ENCODE measurements around the gene RAB33B. TPM values are rescaled to one million over a fixed set of nuclear protein-coding genes. Genes with fewer than 3 reads are reported as not detected.

The RAB33B gene
- total and polyA plus RNA-seq, 5 donors from 2014 or later = 14.8 to 19.2 (median 16.0) TPM

- Mint-ChIP-seq H3K4me1 (peaks cover 0 to 4% (median 0%) of the 10 kb centered on the region in 4 donors), H3K36me3 (peaks cover 38% of the 10 kb centered on the region), H3K27ac (peak overlapping the region in 1 of 3 donors; percentile 31), H3K9me3 (peaks cover 0 to 2% (median 0%) of the 10 kb centered on the region in 7 donors), H3K4me3 (no peak overlapping the region), H3K27me3 (no peaks in the 10 kb centered on the region)
- Histone ChIP-seq H3K9me3 (ENCODE audit: control insufficient read depth in 2 of 2, low read length in 2 of 2) (no peaks in the 10 kb centered on the region), H3K36me3 (ENCODE audit: control insufficient read depth, insufficient read depth, low read length) (peaks cover 53% of the 10 kb centered on the region), H3K27me3 (ENCODE audit: control insufficient read depth, insufficient read depth, low read length) (no peaks in the 10 kb centered on the region), H3K27ac (ENCODE audit: insufficient read depth, low read length, poor library complexity, severe bottlenecking) (no peak overlapping the region), H3K4me3 (ENCODE audit: low read depth, low read length) (no peak overlapping the region), H3K4me1 (ENCODE audit: control insufficient read depth, insufficient read depth, low read length, poor library complexity, severe bottlenecking) (no peaks in the 10 kb centered on the region)
- ATAC-seq (ENCODE audit: low read depth in 2 of 2) = no peak
- peak in 1 of 3 donors; percentile 12 for DNase-seq
These were observed 55.9 kb downstream of the RAB33B start for GRCh38 chr4:139509727-139510410.

DNA sequence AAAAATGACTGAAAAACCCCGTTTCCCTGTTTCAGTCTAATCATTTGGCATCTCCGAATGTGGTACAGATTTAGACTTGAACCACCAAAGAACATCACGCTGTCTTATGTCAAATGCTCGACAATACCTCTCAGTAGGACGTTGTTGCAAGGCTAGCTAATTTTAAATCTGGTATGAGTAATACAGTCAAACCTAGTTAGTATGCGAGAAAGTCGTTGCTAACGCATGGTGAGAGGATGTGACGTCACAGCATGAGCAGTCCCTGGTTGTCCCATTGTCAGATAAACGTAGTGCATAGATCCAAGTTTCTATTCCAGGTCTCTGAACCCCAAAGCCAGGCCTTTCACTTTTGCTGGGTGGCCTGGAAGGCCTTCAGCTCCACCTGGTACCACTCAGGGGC, 57.4 kb downstream of the RAB33B start:
- Mint-ChIP-seq H3K27me3 (no peaks in the 10 kb centered on the region), H3K36me3 (peaks cover 50% of the 10 kb centered on the region), H3K4me3 (no peak overlapping the region), H3K4me1 (no peaks in the 10 kb centered on the region), H3K27ac (no peak overlapping the region), H3K9me3 (peaks cover 0 to 2% (median 0%) of the 10 kb centered on the region in 7 donors)
- H3K36me3 ChIP-seq (ENCODE audit: control insufficient read depth, insufficient read depth, low read length) = peaks cover 67% of the 10 kb centered on the region
- H3K27ac ChIP-seq (ENCODE audit: insufficient read depth, low read length, poor library complexity, severe bottlenecking) = no peak overlapping the region
- DNase-seq = no peak
- no peak overlapping the region for H3K4me3 ChIP-seq (ENCODE audit: low read depth, low read length)
- peak; percentile 50 to 57 for ATAC-seq (ENCODE audit: low read depth in 2 of 2)
- H3K27me3 ChIP-seq (ENCODE audit: control insufficient read depth, insufficient read depth, low read length) = no peaks in the 10 kb centered on the region
- no peaks in the 10 kb centered on the region for H3K4me1 ChIP-seq (ENCODE audit: control insufficient read depth, insufficient read depth, low read length, poor library complexity, severe bottlenecking)
- H3K9me3 ChIP-seq (ENCODE audit: control insufficient read depth in 2 of 2, low read length in 2 of 2) = no peaks in the 10 kb centered on the region

- no peak overlapping the region for H3K4me3 Mint-ChIP-seq
- no peaks in the 10 kb centered on the region for H3K4me1 Mint-ChIP-seq
- no peaks in the 10 kb centered on the region for H3K27me3 Mint-ChIP-seq
- no peak for ATAC-seq (ENCODE audit: low read depth in 2 of 2)
- no peak overlapping the region for H3K27ac Mint-ChIP-seq
- DNase-seq = no peak
- Histone ChIP-seq H3K9me3 (ENCODE audit: control insufficient read depth in 2 of 2, low read length in 2 of 2) (no peaks in the 10 kb centered on the region), H3K36me3 (ENCODE audit: control insufficient read depth, insufficient read depth, low read length) (peaks cover 78% of the 10 kb centered on the region), H3K27me3 (ENCODE audit: control insufficient read depth, insufficient read depth, low read length) (no peaks in the 10 kb centered on the region), H3K4me3 (ENCODE audit: low read depth, low read length) (no peak overlapping the region), H3K27ac (ENCODE audit: insufficient read depth, low read length, poor library complexity, severe bottlenecking) (no peak overlapping the region), H3K4me1 (ENCODE audit: control insufficient read depth, insufficient read depth, low read length, poor library complexity, severe bottlenecking) (no peaks in the 10 kb centered on the region)
- no peaks in the 10 kb centered on the region for H3K9me3 Mint-ChIP-seq
- peaks cover 53% of the 10 kb centered on the region for H3K36me3 Mint-ChIP-seq
These were observed 60.6 kb downstream of the RAB33B start for GRCh38 chr4:139514382-139515059.

DNA sequence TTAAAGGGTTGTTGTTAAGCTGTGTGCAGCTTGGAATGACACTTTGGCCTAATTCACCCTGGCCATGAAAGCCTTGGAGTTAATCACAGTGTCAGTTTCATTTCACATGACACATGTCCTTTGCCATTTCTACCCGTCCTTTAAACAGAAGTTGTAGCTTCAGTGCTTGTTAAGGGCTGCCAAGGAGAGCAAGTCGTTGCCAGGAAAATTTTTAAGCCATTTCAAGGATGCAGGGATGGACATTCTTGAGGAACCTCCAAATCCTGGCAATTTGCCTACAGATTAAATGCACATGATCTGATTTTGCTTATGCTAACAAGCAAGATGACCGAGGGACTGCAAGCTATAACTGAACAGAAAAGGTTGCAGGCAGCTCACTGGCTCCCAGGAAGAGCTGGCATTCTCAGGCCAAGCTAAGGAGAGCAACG, 61.6 kb downstream of the RAB33B start:
- Histone ChIP-seq H3K27me3 (ENCODE audit: control insufficient read depth, insufficient read depth, low read length) (no peaks in the 10 kb centered on the region), H3K36me3 (ENCODE audit: control insufficient read depth, insufficient read depth, low read length) (peaks cover 76% of the 10 kb centered on the region), H3K4me1 (ENCODE audit: control insufficient read depth, insufficient read depth, low read length, poor library complexity, severe bottlenecking) (no peaks in the 10 kb centered on the region), H3K9me3 (ENCODE audit: control insufficient read depth in 2 of 2, low read length in 2 of 2) (no peaks in the 10 kb centered on the region), H3K4me3 (ENCODE audit: low read depth, low read length) (no peak overlapping the region), H3K27ac (ENCODE audit: insufficient read depth, low read length, poor library complexity, severe bottlenecking) (no peak overlapping the region)
- Mint-ChIP-seq H3K9me3 (no peaks in the 10 kb centered on the region), H3K27me3 (no peaks in the 10 kb centered on the region), H3K4me1 (peaks cover 0 to 6% (median 0%) of the 10 kb centered on the region in 4 donors), H3K27ac (peak overlapping the region in 1 of 3 donors; percentile 62), H3K4me3 (no peak overlapping the region), H3K36me3 (peaks cover 47% of the 10 kb centered on the region)
- ATAC-seq (ENCODE audit: low read depth in 2 of 2) (no peak), DNase-seq (no peak)

GRCh38 chr4:139521754-139522401, 68.0 kb downstream of the RAB33B start:
- no peak overlapping the region for H3K4me3 ChIP-seq (ENCODE audit: low read depth, low read length)
- peaks cover 3% of the 10 kb centered on the region for H3K4me1 ChIP-seq (ENCODE audit: control insufficient read depth, insufficient read depth, low read length, poor library complexity, severe bottlenecking)
- H3K9me3 Mint-ChIP-seq = no peaks in the 10 kb centered on the region
- DNase-seq = no peak
- no peak overlapping the region for H3K27ac Mint-ChIP-seq
- peak overlapping the region in 1 of 4 donors; percentile 18 for H3K4me3 Mint-ChIP-seq
- peaks cover 70% of the 10 kb centered on the region for H3K36me3 ChIP-seq (ENCODE audit: control insufficient read depth, insufficient read depth, low read length)
- peaks cover 8 to 17% (median 8%) of the 10 kb centered on the region in 4 donors for H3K4me1 Mint-ChIP-seq
- no peak for ATAC-seq (ENCODE audit: low read depth in 2 of 2)
- H3K27ac ChIP-seq (ENCODE audit: insufficient read depth, low read length, poor library complexity, severe bottlenecking) = no peak overlapping the region
- H3K27me3 Mint-ChIP-seq = no peaks in the 10 kb centered on the region
- peaks cover 54% of the 10 kb centered on the region for H3K36me3 Mint-ChIP-seq
- no peaks in the 10 kb centered on the region for H3K9me3 ChIP-seq (ENCODE audit: control insufficient read depth in 2 of 2, low read length in 2 of 2)
- no peaks in the 10 kb centered on the region for H3K27me3 ChIP-seq (ENCODE audit: control insufficient read depth, insufficient read depth, low read length)

DNA sequence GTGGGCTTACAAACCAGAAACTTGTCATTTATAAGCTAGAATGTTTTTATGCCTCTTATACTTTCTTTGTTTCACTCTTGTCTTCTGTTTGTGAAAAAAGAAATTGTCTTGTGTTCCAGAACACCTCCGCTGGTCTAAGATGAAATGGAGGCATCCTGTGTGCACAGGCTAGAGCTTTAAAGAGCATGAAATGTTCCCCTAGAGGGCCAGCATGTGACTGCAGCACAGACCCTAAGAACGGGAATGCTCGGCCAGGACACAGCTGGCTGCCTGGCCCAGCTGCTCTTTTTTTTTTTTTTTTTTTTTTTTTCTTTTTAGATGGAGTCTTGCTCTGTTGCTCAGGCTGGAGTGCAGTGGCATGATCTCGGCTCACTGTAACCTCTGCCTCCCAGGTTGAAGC, 68.5 kb downstream of the RAB33B start:
- no peaks in the 10 kb centered on the region for H3K27me3 Mint-ChIP-seq
- no peaks in the 10 kb centered on the region for H3K27me3 ChIP-seq (ENCODE audit: control insufficient read depth, insufficient read depth, low read length)
- ATAC-seq (ENCODE audit: low read depth in 2 of 2) (no peak), DNase-seq (no peak)
- H3K4me1 Mint-ChIP-seq = peaks cover 8 to 18% (median 9%) of the 10 kb centered on the region in 4 donors
- H3K27ac ChIP-seq (ENCODE audit: insufficient read depth, low read length, poor library complexity, severe bottlenecking) = no peak overlapping the region
- H3K9me3 Mint-ChIP-seq = no peaks in the 10 kb centered on the region
- peaks cover 3% of the 10 kb centered on the region for H3K4me1 ChIP-seq (ENCODE audit: control insufficient read depth, insufficient read depth, low read length, poor library complexity, severe bottlenecking)
- no peaks in the 10 kb centered on the region for H3K9me3 ChIP-seq (ENCODE audit: control insufficient read depth in 2 of 2, low read length in 2 of 2)
- no peak overlapping the region for H3K4me3 Mint-ChIP-seq
- H3K27ac Mint-ChIP-seq = no peak overlapping the region
- no peak overlapping the region for H3K4me3 ChIP-seq (ENCODE audit: low read depth, low read length)
- peaks cover 71% of the 10 kb centered on the region for H3K36me3 ChIP-seq (ENCODE audit: control insufficient read depth, insufficient read depth, low read length)
- H3K36me3 Mint-ChIP-seq = peaks cover 53% of the 10 kb centered on the region

DNA sequence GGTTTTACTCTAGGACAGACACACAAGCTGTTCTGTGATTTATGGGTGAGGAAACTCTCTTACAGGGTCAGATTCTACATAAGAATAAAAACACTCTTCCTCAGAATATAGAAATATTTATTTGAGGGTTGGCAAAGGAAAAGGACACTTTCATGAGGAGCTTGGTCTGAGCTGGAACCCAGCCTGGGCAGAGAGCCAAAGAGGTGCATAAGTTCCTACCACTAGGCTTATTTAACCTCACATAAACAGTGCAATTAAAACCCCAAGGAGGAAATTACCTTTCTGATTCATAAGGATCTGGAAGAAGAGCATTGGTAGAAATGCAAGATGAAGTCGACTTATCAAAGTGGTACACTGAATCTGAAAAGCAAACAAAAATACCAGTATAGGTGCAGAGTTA, 69.2 kb downstream of the RAB33B start:
- peaks cover 53% of the 10 kb centered on the region for H3K36me3 Mint-ChIP-seq
- H3K9me3 Mint-ChIP-seq = no peaks in the 10 kb centered on the region
- Histone ChIP-seq H3K36me3 (ENCODE audit: control insufficient read depth, insufficient read depth, low read length) (peaks cover 71% of the 10 kb centered on the region), H3K27ac (ENCODE audit: insufficient read depth, low read length, poor library complexity, severe bottlenecking) (no peak overlapping the region), H3K9me3 (ENCODE audit: control insufficient read depth in 2 of 2, low read length in 2 of 2) (no peaks in the 10 kb centered on the region), H3K4me1 (ENCODE audit: control insufficient read depth, insufficient read depth, low read length, poor library complexity, severe bottlenecking) (peaks cover 3% of the 10 kb centered on the region), H3K27me3 (ENCODE audit: control insufficient read depth, insufficient read depth, low read length) (no peaks in the 10 kb centered on the region), H3K4me3 (ENCODE audit: low read depth, low read length) (no peak overlapping the region)
- ATAC-seq (ENCODE audit: low read depth in 2 of 2) = no peak
- H3K27me3 Mint-ChIP-seq = no peaks in the 10 kb centered on the region
- no peak overlapping the region for H3K27ac Mint-ChIP-seq
- H3K4me3 Mint-ChIP-seq = no peak overlapping the region
- peaks cover 8 to 18% (median 9%) of the 10 kb centered on the region in 4 donors for H3K4me1 Mint-ChIP-seq
- no peak for DNase-seq
